ENCODE measurements around the gene GPR179.

Gene GPR179

DNA sequence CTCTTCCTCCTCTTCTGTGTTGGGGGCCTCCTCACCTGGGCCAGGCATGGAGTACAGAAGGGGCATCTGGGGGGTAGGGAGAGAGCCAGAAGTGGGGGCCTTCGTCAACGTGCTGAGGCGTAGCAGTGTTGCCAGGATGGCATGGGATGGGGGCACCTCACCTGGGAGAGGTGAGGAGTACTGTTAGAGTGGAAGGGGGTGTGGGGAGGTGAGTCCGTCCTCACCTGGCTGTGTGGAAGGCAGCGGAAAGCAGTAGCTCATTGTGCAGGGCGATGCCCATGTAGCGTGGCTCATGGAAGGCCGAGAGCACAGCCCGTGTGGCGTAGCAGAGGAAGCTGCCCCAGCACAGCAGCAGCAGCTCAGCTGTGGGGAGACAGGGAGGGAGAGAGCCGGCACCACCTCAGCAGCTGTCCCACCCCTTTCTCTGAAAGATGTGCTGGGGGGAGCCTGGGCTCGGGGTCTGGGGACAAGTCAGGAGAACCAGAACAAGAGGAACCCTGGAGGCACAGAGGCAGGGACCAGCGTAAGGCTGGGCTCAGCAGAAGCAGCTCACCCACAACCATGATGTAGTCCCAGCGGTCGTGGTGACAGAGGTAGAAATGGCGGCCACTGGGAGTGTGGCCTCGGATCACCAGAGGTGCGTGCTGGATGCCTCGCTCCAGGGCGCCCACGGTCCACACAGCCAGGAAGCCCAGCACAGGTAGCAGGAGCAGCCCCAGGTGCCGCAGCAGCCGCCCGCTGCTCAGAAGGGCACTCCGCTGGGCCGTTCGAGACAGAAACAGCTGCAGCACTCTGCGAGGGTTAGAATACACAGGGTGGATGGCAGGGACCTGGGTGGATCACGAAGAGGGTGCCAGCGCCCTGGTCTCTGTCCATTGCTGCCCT lies 9.0 kb downstream of the GPR179 start:
- TF ChIP-seq, protein P1, sequence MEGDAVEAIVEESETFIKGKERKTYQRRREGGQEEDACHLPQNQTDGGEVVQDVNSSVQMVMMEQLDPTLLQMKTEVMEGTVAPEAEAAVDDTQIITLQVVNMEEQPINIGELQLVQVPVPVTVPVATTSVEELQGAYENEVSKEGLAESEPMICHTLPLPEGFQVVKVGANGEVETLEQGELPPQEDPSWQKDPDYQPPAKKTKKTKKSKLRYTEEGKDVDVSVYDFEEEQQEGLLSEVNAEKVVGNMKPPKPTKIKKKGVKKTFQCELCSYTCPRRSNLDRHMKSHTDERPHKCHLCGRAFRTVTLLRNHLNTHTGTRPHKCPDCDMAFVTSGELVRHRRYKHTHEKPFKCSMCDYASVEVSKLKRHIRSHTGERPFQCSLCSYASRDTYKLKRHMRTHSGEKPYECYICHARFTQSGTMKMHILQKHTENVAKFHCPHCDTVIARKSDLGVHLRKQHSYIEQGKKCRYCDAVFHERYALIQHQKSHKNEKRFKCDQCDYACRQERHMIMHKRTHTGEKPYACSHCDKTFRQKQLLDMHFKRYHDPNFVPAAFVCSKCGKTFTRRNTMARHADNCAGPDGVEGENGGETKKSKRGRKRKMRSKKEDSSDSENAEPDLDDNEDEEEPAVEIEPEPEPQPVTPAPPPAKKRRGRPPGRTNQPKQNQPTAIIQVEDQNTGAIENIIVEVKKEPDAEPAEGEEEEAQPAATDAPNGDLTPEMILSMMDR (IDR thresholded peaks at IDR 0.05; ENCODE audit: low read depth, low read length), result no peak
- no peak overlapping the region for H3K4me3 ChIP-seq (ENCODE audit: low read depth, low read length)

DNA sequence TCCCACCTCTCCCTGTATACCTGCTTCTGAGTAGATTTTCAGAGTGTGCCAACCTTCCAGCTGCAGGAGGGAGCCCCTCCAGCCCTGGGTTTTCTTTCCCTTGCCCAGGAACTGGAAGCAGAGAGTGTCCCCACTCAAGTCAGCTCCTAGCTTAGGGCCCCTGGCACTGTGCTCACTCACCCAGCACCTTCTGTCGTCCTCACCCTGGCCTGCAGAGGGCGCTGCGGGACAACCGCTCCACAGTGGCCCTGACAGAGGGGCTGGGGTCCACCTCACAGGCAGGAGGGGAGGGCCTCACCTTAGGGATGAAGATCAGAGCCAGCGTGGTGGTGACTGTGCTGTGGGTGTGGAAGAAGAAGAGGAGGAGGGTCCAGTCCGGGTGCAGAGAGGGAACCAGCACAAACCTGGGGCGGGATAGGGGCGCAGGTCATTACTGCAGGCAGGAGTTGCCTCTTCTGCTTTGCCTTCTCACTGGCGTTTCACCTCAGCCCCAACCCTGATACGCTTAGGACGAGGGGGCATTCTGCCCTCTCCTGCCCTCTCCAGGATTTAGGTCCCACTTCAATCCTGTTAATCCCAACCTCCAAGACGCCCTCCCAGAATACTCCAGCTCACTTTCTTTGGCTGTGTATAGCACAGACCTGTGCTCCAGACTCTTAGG lies 10.0 kb downstream of the GPR179 start:
- H3K4me3 ChIP-seq (ENCODE audit: low read depth, low read length), result no peak overlapping the region
- TF ChIP-seq, protein P1 (IDR thresholded peaks at IDR 0.05; ENCODE audit: low read depth, low read length), result peak; percentile 60

DNA sequence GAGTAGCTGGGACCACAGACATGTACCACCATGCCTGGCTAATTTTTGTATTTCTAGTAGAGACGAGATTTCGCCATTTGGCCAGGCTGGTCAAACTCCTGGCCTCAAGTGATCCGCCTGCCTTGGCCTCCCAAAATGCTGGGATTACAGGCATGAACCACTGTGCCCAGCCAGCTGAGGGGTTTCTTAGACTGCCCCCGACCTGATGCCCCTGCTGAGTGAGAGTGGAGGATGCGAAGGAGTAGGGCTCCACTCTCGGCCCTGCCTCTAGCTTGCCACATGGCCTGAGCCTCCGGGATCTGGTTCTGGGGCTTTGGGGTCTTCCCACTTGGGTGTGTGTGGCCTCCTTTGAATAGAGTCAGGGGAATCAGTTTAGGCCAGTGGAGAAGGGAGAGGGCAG lies 11.0 kb downstream of the GPR179 start:
- TF ChIP-seq, protein P1 (IDR thresholded peaks at IDR 0.05; ENCODE audit: low read depth, low read length), result no peak

DNA sequence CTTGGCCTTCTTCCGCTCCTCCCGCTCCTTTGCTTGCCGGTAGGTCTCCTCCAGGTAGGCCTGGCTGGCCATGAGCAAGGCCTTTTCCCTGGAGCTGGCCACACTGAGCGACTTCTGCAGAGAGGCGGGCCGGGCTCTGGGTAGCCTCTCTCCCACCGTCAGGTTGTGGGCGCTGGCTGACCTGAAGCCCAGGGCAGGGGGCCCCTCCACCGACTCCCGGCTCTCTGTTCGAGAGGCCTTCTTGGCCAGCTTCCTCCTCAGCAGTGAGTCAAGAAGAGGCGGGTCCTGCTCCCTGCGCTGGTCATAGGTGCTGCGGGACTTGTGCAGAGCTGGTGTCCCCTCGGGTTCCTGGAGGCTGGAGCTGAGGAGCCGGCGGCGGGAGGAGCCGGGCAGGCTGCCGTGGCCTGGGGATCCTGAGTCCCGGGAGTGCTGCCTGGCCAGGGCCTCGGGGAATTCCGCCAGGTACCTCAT lies 12.8 kb downstream of the GPR179 start:
- TF ChIP-seq, protein P1 (IDR thresholded peaks at IDR 0.05; ENCODE audit: low read depth, low read length), result no peak
- no peak overlapping the region for H3K4me3 ChIP-seq (ENCODE audit: low read depth, low read length)

More for the DNA sequence above, 11.0 kb downstream of the GPR179 start:
- H3K4me3 ChIP-seq (ENCODE audit: low read depth, low read length), result no peak overlapping the region

DNA sequence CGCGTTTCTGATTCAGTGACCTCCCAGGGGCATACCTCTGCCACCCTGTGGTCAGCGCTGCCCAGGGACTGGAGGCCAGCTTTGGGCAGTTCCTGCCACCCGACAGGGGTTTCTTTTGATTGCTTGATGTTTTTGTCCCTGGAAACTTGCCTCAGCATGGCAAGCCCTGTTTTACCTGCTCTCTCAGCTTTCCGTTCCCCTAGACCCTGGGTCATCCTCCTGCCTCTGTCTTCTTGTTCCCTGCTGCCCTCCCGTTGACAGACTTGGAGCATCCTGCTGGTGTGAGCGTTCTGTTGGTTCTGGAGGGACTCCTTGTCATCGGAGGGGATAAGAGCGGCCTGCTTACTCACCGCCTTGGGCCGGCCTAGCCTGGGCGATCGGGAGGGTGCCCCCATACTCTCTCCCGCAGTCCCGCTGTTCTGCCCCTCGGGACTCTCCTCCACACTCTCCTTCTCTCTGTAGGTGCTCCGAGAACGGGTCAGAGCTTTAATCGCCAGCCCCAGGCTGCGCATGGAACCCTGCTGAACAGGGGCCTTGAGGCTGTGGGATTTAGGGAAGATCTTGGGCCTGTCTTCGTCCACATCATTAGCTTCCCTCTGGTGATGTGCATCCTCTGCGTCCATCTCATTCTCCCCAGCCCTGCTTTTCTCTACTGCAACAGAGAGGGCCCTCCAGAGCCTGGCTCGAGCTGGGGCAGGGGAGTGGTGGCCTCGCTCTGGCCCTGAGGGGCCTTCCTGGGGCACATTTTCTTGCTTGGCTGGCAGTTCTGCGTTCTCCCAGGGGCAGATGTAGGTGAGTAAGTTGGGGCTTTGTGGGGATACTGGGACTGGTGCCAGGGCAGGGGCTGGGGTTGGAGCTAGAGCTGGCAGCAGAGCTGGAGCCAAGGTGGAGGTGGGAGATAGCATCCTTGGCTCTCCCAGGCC lies 13.7 kb downstream of the GPR179 start:
- H3K4me3 ChIP-seq (ENCODE audit: low read depth, low read length), result no peak overlapping the region
- TF ChIP-seq, protein P1 (IDR thresholded peaks at IDR 0.05; ENCODE audit: low read depth, low read length), result no peak

DNA sequence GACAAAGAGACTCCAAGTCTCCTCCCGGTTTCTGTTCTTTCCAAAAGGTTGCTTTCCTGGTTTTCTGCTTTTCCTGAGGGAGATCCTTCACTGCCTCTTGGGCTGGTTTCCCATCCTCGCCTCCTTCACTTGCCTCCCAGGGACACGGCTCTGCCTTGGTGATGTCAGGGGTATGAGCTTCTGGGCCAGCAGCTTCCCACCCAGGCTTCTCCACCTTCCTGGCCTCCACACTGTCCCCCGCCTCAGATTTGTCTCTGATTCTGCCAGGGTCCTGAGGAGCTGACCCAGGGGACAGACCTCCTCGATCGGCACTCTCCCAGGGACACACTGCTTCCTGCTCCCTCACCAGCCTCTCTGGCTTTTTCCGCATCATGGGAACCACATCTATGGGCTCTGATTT lies 14.5 kb downstream of the GPR179 start:
- TF ChIP-seq, protein P1 (IDR thresholded peaks at IDR 0.05; ENCODE audit: low read depth, low read length), result no peak
- H3K4me3 ChIP-seq (ENCODE audit: low read depth, low read length), result no peak overlapping the region
